ENCODE measurements around the gene RAD18. TPM values are rescaled to one million over a fixed set of nuclear protein-coding genes. Genes with fewer than 3 reads are reported as not detected.

The RAD18 gene
- total and polyA plus RNA-seq, 9 of the 15 experiments (the other 6 are each of a cell fraction or from before 2014, with no cell fraction given), result 19.2 to 49.4 (median 34.4) TPM

GRCh38 chr3:8857720-8858367 is 105.4 kb downstream of the RAD18 start (continued):
- TF ChIP-seq HNRNPH1 (optimal IDR thresholded peaks at IDR 0.05; ENCODE audit: low read depth, low read length), result no peak
- no peak for TF ChIP-seq PBX2 (CRISPR knock-in tag; IDR thresholded peaks at IDR 0.05; ENCODE audit: low read depth)
- TF ChIP-seq PBX2 (tag; conservative IDR thresholded peaks at IDR 0.05; ENCODE audit: low read depth), result peak; percentile 87
- no peak for TF ChIP-seq HNRNPLL (IDR thresholded peaks at IDR 0.05; ENCODE audit: low read depth, low read length, poor library complexity, severe bottlenecking)
- no peak; the same call in 1 of the 2 replicates for TF ChIP-seq CREB3L1 (IDR thresholded peaks at IDR 0.05; ENCODE audit: borderline replicate concordance, low read depth)
- TF ChIP-seq THRAP3 (IDR thresholded peaks at IDR 0.05; ENCODE audit: borderline replicate concordance), result no peak
- no peak for TF ChIP-seq NFYB (IDR thresholded peaks at IDR 0.05; ENCODE audit: extremely low read depth, insufficient read length)
- TF ChIP-seq ZNF586 (CRISPR knock-in tag; conservative IDR thresholded peaks at IDR 0.05), result no peak
- no peak for TF ChIP-seq GTF2B (IDR thresholded peaks at IDR 0.05; ENCODE audit: extremely low read depth, insufficient read length)
- TF ChIP-seq PTRF (tag; IDR thresholded peaks at IDR 0.05), result no peak
- TF ChIP-seq ZNF133 (CRISPR knock-in tag; IDR thresholded peaks at IDR 0.05), result no peak
- peak; percentile 31; the same call in 1 of the 2 replicates for TF ChIP-seq USF1 (CRISPR knock-in tag; IDR thresholded peaks at IDR 0.05)
- TF ChIP-seq SAFB2 (IDR thresholded peaks at IDR 0.05; ENCODE audit: borderline replicate concordance, low read depth, low read length, severe bottlenecking), result no peak
- TF ChIP-seq ZNF75A (CRISPR knock-in tag; IDR thresholded peaks at IDR 0.05), result no peak
- TF ChIP-seq U2AF1 (optimal IDR thresholded peaks at IDR 0.05; ENCODE audit: low read depth, low read length), result no peak
- no peak for TF ChIP-seq ZNF3 (CRISPR knock-in tag; IDR thresholded peaks at IDR 0.05)
- TF ChIP-seq ILK (tag; IDR thresholded peaks at IDR 0.05; ENCODE audit: borderline replicate concordance, low read depth), result no peak
